NB4 (cell line): ENCODE data around the gene CCL21.
"Not testable (repeated sequence)": the region's sequence is repeated elsewhere in the genome, so short reads cannot be mapped to it uniquely, and the experiment has no call there.

Experiments used
- DNase-seq: peaks from one replicate; pipeline ENCODE4 v3.0.0; 2010; ENCODE audit warnings: low read depth
- H3K4me3 ChIP-seq: one replicate; pipeline ENCODE4 v1.5.1; 2011; ENCODE audit warnings: mild to moderate bottlenecking, low read depth, low read length, moderate library complexity
- MYC ChIP-seq: IDR thresholded peaks from 2 replicates; pipeline ENCODE4 v1.6.1; 2011; ENCODE audit warnings: low read depth, low read length
- POLR2A ChIP-seq: IDR thresholded peaks from 2 replicates; pipeline ENCODE4 v1.6.1; 2011; ENCODE audit warnings: mild to moderate bottlenecking; ENCODE audit not compliant: insufficient read length; ENCODE audit errors: extremely low read depth
- TF ChIP-seq, protein P1 (sequence below): IDR thresholded peaks from 2 replicates; pipeline ENCODE4 v1.6.1; 2011; ENCODE audit warnings: low read depth, low read length
- TF ChIP-seq, protein P2 (sequence below): IDR thresholded peaks from one replicate; pipeline ENCODE4 v1.5.1; 2012; ENCODE audit warnings: low read depth, low read length

Gene CCL21, protein sequence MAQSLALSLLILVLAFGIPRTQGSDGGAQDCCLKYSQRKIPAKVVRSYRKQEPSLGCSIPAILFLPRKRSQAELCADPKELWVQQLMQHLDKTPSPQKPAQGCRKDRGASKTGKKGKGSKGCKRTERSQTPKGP

DNA sequence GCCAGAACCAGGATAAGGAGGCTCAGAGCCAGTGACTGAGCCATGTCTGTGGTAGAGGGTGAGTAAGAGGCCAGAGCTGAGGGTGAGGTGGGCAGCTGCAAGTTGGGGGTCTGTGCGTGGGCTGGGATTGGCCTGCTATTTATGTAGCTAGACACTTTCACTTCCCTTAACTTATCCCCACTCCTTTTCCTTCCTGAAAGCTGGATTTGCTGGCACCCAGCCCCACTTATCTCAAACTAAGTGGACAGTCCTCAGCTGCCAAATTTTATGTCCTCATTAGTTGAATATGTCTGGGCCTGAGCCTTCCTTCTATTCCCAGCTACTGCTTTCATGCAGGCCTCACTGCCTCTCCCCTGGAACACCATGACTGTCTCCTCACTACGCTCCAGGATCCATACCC lies at the start of gene CCL21:
Gene CCL21 (minus strand): TSS at position 114 of the 400 bp plus-strand sequence. CDS start 70 bp downstream, at position 44.
- peak; percentile 30 for DNase-seq
- H3K4me3 ChIP-seq = no peak within 1 kb of the TSS
- TF ChIP-seq, protein P1, sequence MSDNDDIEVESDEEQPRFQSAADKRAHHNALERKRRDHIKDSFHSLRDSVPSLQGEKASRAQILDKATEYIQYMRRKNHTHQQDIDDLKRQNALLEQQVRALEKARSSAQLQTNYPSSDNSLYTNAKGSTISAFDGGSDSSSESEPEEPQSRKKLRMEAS = no peak
- TF ChIP-seq POLR2A = no peak
- TF ChIP-seq, protein P2, sequence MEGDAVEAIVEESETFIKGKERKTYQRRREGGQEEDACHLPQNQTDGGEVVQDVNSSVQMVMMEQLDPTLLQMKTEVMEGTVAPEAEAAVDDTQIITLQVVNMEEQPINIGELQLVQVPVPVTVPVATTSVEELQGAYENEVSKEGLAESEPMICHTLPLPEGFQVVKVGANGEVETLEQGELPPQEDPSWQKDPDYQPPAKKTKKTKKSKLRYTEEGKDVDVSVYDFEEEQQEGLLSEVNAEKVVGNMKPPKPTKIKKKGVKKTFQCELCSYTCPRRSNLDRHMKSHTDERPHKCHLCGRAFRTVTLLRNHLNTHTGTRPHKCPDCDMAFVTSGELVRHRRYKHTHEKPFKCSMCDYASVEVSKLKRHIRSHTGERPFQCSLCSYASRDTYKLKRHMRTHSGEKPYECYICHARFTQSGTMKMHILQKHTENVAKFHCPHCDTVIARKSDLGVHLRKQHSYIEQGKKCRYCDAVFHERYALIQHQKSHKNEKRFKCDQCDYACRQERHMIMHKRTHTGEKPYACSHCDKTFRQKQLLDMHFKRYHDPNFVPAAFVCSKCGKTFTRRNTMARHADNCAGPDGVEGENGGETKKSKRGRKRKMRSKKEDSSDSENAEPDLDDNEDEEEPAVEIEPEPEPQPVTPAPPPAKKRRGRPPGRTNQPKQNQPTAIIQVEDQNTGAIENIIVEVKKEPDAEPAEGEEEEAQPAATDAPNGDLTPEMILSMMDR = no peak
- no peak for TF ChIP-seq MYC

DNA sequence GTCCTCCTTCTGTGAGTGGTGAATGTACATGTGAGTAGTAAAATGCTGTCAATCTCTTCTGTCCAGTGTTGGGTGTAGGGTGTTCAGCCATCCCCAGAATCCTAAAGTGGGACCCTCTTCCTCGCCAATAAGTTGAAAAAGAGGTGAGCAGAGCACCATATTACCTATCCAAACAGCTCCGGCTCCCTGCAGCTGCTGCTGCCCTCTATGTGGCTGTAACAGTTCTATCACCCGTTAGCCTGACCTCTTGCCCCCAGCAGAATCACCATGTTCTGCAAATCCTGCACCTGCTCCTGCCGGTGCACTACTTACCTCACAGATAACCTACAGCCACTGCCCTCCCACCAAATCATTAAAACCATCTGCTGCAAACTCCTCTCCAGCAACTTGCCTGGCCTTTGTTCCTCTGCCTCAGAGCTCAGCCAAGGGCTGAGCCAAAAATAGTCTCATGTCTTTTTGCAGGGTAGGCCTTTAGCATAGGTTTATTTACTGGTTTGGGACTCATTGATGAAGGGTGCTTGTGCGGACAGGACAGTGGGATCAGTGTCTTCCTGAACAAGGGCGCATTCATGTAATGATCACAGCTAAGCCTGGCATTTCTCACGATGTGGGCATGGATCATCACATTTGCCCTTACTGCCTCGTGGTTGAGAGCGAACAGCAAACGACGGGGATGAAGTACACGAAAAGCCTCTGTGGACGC lies 49.6 kb upstream of the CCL21 start:
- H3K4me3 ChIP-seq = no peak overlapping the region
- no peak for DNase-seq
- TF ChIP-seq POLR2A = no peak
- TF ChIP-seq, protein P1 = no peak
- no peak for TF ChIP-seq MYC
- TF ChIP-seq, protein P2 = no peak

DNA sequence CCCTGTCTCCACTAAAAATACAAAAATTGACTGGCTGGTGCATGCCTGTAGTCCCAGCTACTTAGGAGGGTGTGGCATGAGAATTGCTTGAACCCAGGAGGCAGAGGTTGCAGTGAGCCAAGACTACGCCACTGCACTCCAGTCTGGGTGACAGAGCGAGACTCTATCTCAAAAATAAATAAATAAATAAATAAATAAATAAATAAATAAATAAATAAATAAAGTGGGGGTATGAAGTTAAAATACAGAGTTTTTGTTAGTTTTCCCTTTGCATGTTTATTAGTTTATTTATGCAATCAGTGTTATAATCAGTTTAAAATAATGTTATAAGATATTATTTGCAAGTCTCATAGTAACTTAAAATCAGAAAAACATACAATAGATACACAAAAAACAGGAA lies 40.4 kb upstream of the CCL21 start:
- not testable (repeated sequence) for DNase-seq

DNA sequence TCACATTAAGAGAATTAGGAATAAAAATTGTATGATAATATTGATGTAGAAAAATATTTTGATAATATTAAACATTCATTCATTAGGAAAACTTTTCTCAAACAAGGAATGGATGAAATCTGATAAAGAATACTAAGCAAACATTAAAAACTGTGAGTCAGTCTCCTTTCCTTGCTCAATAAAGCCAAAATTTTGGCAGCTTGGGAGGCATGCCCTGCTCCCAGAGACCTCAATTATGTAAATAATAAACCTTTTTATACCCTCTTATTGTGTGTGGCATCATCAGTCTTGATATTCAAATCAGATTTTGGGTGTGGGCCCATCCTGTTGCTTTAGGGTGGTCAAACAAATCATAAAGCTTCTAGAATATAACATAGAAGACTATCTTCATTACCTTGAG lies 36.6 kb upstream of the CCL21 start:
- DNase-seq = no peak
- TF ChIP-seq, protein P1 = no peak
- TF ChIP-seq MYC = no peak
- TF ChIP-seq POLR2A = no peak
- TF ChIP-seq, protein P2 = no peak

More for the DNA sequence above, 40.4 kb upstream of the CCL21 start:
- H3K4me3 ChIP-seq = not testable (repeated sequence)

DNA sequence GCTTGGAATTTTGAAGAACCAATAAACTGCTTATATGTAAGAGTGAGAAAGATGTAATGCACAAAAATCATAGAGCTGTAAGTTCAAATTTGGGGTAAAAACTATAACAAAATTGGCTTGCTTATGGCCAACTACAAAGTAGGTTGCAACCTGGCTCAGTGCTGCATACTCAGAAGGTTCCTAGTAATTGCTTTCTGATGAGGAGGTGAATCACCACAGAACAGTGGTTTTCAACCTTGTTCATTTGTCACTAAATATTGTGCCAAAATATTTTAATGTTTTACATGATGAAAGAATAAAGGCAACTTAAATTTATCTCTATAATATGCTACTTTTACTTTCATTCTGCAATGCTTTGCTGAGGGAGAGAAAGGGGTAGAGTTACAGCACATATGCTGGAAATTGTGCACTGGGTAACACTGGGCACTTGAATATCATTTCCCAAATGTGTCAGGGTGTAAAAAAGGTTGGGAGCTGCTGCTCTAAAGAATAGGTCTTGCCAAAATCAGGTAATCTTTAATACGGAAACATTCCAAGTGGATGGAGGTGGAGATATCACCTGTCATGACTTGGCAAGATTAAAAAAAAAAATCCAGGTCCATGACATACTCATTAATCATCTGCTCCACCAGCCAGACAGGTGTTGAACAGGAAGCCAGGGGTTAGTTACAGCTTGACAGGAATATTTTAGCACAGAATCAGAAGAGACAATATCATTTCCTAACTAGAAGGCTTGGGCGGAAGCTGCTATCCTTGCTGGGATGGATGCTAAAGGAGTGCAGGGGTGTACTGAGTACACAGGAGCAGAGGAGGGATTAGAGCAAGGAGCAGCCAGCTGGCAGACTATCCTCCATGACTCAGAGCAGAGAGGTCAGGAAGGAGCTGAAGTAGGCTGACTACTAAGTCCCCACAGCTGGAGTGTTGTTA lies 34.6 kb upstream of the CCL21 start:
- H3K4me3 ChIP-seq = no peak overlapping the region
- no peak for DNase-seq
- TF ChIP-seq POLR2A (no peak), MYC (no peak)
- TF ChIP-seq, protein P1 = no peak
- TF ChIP-seq, protein P2 = no peak

More for the DNA sequence above, 36.6 kb upstream of the CCL21 start:
- H3K4me3 ChIP-seq = no peak overlapping the region

DNA sequence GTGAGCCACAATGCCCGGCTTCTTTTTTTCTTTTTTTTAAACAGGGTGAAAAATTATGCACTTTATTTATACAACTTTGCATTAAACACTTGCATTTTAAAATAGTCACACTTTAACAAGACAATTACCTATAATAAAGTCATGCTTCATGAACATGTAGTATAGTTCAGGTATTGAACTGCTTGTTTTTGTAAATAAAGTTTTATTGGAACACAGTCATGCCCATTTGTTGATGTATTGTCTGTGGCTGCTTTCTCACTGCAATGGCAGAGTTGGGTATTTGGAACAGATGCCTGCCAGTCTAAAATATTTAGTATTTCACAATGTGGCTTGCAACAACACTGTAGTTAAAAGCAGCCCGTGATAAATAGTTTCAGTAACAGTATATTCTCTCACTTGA lies 32.8 kb upstream of the CCL21 start:
- no peak overlapping the region for H3K4me3 ChIP-seq
- DNase-seq = no peak
- TF ChIP-seq, protein P2 = no peak
- no peak for TF ChIP-seq MYC
